Heart left ventricle (tissue), 16 donors: Measurements from ENCODE around the gene MEFV. TPM values are rescaled to one million over a fixed set of nuclear protein-coding genes. Genes with fewer than 3 reads are reported as not detected.
A peak's percentile ranks its signal among the peaks of the same experiment; 100 is the strongest.

Source experiments
- ATAC-seq, 4 donors: fragments of 200-7000 bp; cut with Tn5 transposase; one replicate each; pipeline ENCODE4 v1.9.1; 2020 to 2022; ENCODE audit warnings: moderate library complexity in 4 of 4, mild to moderate bottlenecking in 3 of 4, moderate number of reproducible peaks in 1 of 4
- DNase-seq, 5 donors: peaks; one replicate each; pipeline ENCODE4 v3.0.0-alpha.2; 2020
- H3K27ac ChIP-seq, 12 donors: fragments of 200-600 bp; sonication (generic) in 4 of 12; one replicate each; pipeline versions ENCODE4 v1.5.0 to v1.8.0; 2016 to 2022; ENCODE audit warnings: mild to moderate bottlenecking in 2 of 12
- H3K27me3 ChIP-seq, 9 donors: fragments of 200-600 bp; sonication (generic) in 2 of 9; one replicate each; pipeline versions ENCODE4 v1.5.1 to v1.8.0; 2016 to 2022; ENCODE audit warnings: mild to moderate bottlenecking in 3 of 9
- H3K36me3 ChIP-seq, 9 donors: fragments of 200-600 bp; sonication (generic) in 2 of 9; one replicate each; pipeline versions ENCODE4 v1.5.0 to v1.8.0; 2018 to 2022; ENCODE audit warnings: mild to moderate bottlenecking in 2 of 9
- H3K4me1 ChIP-seq, 12 donors: fragments of 200-600 bp; sonication (generic) in 4 of 12; one replicate each; pipeline versions ENCODE4 v1.5.0 to v1.8.0; 2016 to 2022; ENCODE audit warnings: mild to moderate bottlenecking in 3 of 12
- H3K4me3 ChIP-seq, 12 donors: fragments of 200-600 bp; sonication (generic) in 4 of 12; one replicate each; pipeline versions ENCODE4 v1.5.0 to v1.8.0; 2017 to 2022; ENCODE audit warnings: mild to moderate bottlenecking in 9 of 12, moderate library complexity in 4 of 12
- H3K9me3 ChIP-seq, 12 donors: fragments of 200-600 bp; sonication (generic) in 4 of 12; one replicate each; pipeline versions ENCODE4 v1.5.0 to v1.8.0; 2016 to 2022; ENCODE audit warnings: mild to moderate bottlenecking in 1 of 12
- POLR2A ChIP-seq, 2 donors: fragments of 450-650 bp; IDR thresholded peaks; one replicate each; pipeline ENCODE4 v1.6.1; 2017; ENCODE audit warnings: antibody characterized with exemption in 2 of 2, mild to moderate bottlenecking in 2 of 2, moderate library complexity in 2 of 2
- WGBS, 4 donors: extraction: QIAGEN DNeasy Blood & Tissue Kit in 2 of 4; methylation state at CpG; one replicate each; pipeline versions ENCODE4 v1.1.5 to v1.1.7; 2013 to 2018; 5-methylcytosine and 5-hydroxymethylcytosine counted together
- intact Hi-C, 10 donors: fragments of 100-400 bp; cut with DNase I; formaldehyde crosslinking; loops; one replicate each; pipeline versions ENCODE4 v1.11.1 to v1.14.2; 2022
- polyA plus RNA-seq, 2 donors: library from polyadenylated mRNA; stranded (reverse); fragments of 200-250 nt; gene quantifications; one replicate each; pipeline ENCODE4 v1.2.3, GENCODE V29; 2013
- total RNA-seq, 9 donors: library from RNA; depleted of rRNA in 2 of 9; stranded (reverse); fragments of >200 nt in 2 of 9; fragmentation: NEBNext Ultra II Directional in 3 of 9; extraction: Animal tissue kit (Norgen Biotek cat#: 25700) in 3 of 9; gene quantifications; one replicate each; pipeline versions ENCODE4 v1.1.0 to v1.2.4, GENCODE V29; 2016 to 2023
- TF ChIP-seq, protein P1 (sequence below), 12 donors: fragments of 200-600 bp; sonication (generic) in 4 of 12; IDR thresholded peaks; one replicate each; pipeline versions ENCODE4 v1.5.0 to v1.8.0; 2018 to 2022; ENCODE audit warnings: antibody characterized with exemption in 12 of 12, mild to moderate bottlenecking in 5 of 12
- donor health status: ischemic (EF 13 %, LVEDD 7.1; RV severe dilation, severe dysfunction).
- donor health status: healthy with polysubstance abuse.
- donor health status: DM: no; HTN: yes; CAD: no.
- donor health status: DM: no; HTN: no; CAD: no.
- donor health status: ischemic (EF 25% LVEDD 6.9; RV normal size, moderate dysfunction).
- donor health status: ischemic (EF 25% LVEDD 5.7; RV mildly dilated, moderate dysfunction).
- donor health status: healthy.
- donor health status: DM: yes; HTN: yes; CAD: no.
- donor health status: ischemic (EF 35%, LVEDD 5.7; RV mildly dilated, moderate dysfunction).
- donor health status: nonischemic (EF 11% LVEDD 7.7; RV severe dilation, severe dysfunction).
- donor health status: DM: yes; HTN: yes; CAD: no.
- donor health status: PGD.
- donor health status: ischemic (EF 29% LVEDD 5.4; RV normal size, mild dysfunction).
- donor health status: nonischemic (EF 23%, LVEDD 6.1; RV moderate dilation, normal function).

MEFV gene
- total and polyA plus RNA-seq, 11 donors, result 0.23 to 4.3 (median 0.75) TPM

GRCh38 chr16:3304370-3304769 lies 47.9 kb upstream of the MEFV start:
- H3K27ac ChIP-seq, result peak overlapping the region in 11 of 12 donors; percentile 88 to 98 (median 95)
- peaks cover 0 to 70% (median 22%) of the 10 kb centered on the region in 9 donors for H3K36me3 ChIP-seq
- H3K9me3 ChIP-seq, result peaks cover 0 to 92% (median 65%) of the 10 kb centered on the region in 12 donors
- peak overlapping the region; percentile 52 to 92 (median 73) for H3K4me3 ChIP-seq
- no peak for DNase-seq
- TF ChIP-seq, protein P1, sequence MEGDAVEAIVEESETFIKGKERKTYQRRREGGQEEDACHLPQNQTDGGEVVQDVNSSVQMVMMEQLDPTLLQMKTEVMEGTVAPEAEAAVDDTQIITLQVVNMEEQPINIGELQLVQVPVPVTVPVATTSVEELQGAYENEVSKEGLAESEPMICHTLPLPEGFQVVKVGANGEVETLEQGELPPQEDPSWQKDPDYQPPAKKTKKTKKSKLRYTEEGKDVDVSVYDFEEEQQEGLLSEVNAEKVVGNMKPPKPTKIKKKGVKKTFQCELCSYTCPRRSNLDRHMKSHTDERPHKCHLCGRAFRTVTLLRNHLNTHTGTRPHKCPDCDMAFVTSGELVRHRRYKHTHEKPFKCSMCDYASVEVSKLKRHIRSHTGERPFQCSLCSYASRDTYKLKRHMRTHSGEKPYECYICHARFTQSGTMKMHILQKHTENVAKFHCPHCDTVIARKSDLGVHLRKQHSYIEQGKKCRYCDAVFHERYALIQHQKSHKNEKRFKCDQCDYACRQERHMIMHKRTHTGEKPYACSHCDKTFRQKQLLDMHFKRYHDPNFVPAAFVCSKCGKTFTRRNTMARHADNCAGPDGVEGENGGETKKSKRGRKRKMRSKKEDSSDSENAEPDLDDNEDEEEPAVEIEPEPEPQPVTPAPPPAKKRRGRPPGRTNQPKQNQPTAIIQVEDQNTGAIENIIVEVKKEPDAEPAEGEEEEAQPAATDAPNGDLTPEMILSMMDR (IDR thresholded peaks at IDR 0.05), result no peak
- TF ChIP-seq POLR2A (IDR thresholded peaks at IDR 0.05), result no peak
- no peaks in the 10 kb centered on the region for H3K27me3 ChIP-seq
- intact Hi-C loops, result loop anchor here in 6 of 10 donors (2.0 to 10.0 kb wide), 6 partner anchors 22 to 200 kb away; partner anchors contain the start of genes CLUAP1 (in 2 of the 6) and ZNF263 (in 1 of the 6)
- peaks cover 0 to 25% (median 18%) of the 10 kb centered on the region in 12 donors for H3K4me1 ChIP-seq
- WGBS, 4 donors, result 63 to 70% (median 67%) methylated on average over 4 of the region's 4 CpGs
- no peak for ATAC-seq

DNA sequence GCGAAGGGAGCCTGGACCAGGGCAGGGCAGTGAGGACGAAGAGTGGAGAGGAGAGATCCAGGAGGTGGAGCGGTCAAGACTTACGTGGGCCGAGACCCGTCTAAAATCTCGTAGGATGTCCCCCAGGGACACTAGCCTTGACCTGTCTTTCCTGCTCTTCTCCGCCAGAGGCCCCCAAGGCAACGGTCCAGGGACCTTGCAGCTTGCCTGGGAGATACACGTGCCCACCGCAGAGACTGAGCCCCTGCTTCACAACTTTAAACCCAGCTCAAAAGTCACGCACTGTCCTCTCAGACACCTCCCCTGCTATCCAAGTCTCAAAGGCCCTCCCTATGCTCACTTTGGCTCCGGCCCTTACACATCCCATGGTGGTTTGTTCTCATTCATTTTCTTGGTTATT lies 39.4 kb upstream of the MEFV start:
- Histone ChIP-seq H3K36me3 (peaks cover 0 to 52% (median 27%) of the 10 kb centered on the region in 9 donors), H3K27ac (no peak overlapping the region), H3K4me3 (no peak overlapping the region), H3K9me3 (peaks cover 0 to 100% (median 72%) of the 10 kb centered on the region in 12 donors), H3K4me1 (no peaks in the 10 kb centered on the region), H3K27me3 (no peaks in the 10 kb centered on the region)
- ATAC-seq (peak in 2 of 4 donors; percentile 13 to 31), DNase-seq (no peak)
- WGBS, 4 donors, result 64 to 82% (median 74%) methylated on average over 13 of the region's 13 CpGs
- intact Hi-C loops, result loop anchor here in 1 of 10 donors (10.0 kb wide), 1 partner anchor 199 kb away; the partner anchor contains the start of gene C16orf90
- no peak for TF ChIP-seq POLR2A (IDR thresholded peaks at IDR 0.05)
- TF ChIP-seq, protein P1 (IDR thresholded peaks at IDR 0.05), result no peak

DNA sequence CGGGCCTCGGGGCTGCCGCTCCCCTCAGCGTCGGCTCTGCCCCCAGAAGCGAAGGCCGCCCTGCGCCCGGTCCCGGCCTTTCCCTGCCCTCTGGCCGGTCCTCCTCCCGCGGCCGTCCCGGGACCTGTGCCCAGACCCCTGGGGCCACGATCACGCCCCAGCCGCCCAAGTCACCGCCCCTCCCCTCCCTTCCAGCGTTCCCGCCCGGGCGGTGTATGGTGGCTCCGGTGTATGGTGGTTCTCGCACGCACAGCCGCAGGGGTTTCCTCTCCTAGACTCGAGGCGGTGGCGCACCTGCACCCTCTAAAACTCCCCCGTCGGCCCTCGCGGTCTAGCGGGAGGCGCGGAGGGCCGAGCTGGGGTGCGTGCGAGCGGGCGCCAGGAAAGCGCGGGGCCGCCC lies 38.8 kb upstream of the MEFV start:
- DNase-seq, result peak in 1 of 5 donors; percentile 23
- peaks cover 5 to 53% (median 32%) of the 10 kb centered on the region in 9 donors for H3K36me3 ChIP-seq
- intact Hi-C loops, result loop anchor here in 1 of 10 donors (10.0 kb wide), 1 partner anchor 200 kb away; the partner anchor contains the start of gene C16orf90
- peak in 2 of 4 donors; percentile 55 for ATAC-seq
- peaks cover 0 to 100% (median 72%) of the 10 kb centered on the region in 12 donors for H3K9me3 ChIP-seq
- no peak for TF ChIP-seq POLR2A (IDR thresholded peaks at IDR 0.05)
- TF ChIP-seq, protein P1 (IDR thresholded peaks at IDR 0.05), result no peak
- H3K27ac ChIP-seq, result no peak overlapping the region
- H3K4me1 ChIP-seq, result no peaks in the 10 kb centered on the region
- H3K4me3 ChIP-seq, result no peak overlapping the region
- WGBS, 4 donors, result 35 to 50% (median 39%) methylated on average over 36 to 45 of the region's 45 CpGs
- H3K27me3 ChIP-seq, result no peaks in the 10 kb centered on the region

DNA sequence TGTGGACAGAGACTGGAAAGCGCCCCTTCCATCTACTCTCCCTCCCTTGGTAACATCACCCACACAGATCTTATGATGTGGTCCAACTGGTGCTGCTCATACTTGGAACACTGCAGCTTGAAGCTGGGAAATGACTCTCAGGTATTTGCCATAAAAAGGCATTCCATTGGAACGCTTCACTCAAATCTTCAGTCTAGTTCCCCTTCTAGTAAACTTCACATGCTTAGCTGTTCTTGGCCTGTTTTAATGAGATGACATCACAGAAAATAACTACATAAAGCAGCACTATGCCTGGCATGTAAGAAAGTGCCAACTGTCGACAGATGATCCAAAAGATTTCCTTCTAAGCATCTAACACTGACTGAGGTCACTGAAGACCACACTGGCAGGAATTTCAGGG lies 36.2 kb upstream of the MEFV start:
- no peak for DNase-seq
- intact Hi-C loops, result loop anchor here in 1 of 10 donors (10.0 kb wide), 1 partner anchor 202 kb away; the partner anchor contains the start of gene C16orf90
- H3K36me3 ChIP-seq, result peaks cover 11 to 65% (median 49%) of the 10 kb centered on the region in 9 donors
- no peak overlapping the region for H3K4me3 ChIP-seq
- 88 to 95% (median 92%) methylated on average over 3 of the region's 3 CpGs for WGBS, 4 donors
- ATAC-seq, result no peak
- H3K27ac ChIP-seq, result no peak overlapping the region
- H3K27me3 ChIP-seq, result no peaks in the 10 kb centered on the region
- TF ChIP-seq, protein P1 (IDR thresholded peaks at IDR 0.05), result no peak
- no peak for TF ChIP-seq POLR2A (IDR thresholded peaks at IDR 0.05)
- no peaks in the 10 kb centered on the region for H3K4me1 ChIP-seq
- H3K9me3 ChIP-seq, result peaks cover 0 to 100% (median 79%) of the 10 kb centered on the region in 12 donors
